Mesendoderm (in vitro differentiated cells): ENCODE measurements around the gene PRMT3.
"Not testable (repeated sequence)": the region's sequence is repeated elsewhere in the genome, so short reads cannot be mapped to it uniquely, and the experiment has no call there.

Experiments used
- DNase-seq: peaks from one replicate; pipeline ENCODE4 v3.0.0; 2013
- H2AK5ac ChIP-seq: 2 replicates; pipeline ENCODE4 v1.6.1; 2013; ENCODE audit warnings: low read length, inconsistent platforms
- H2BK120ac ChIP-seq: 2 replicates; pipeline ENCODE4 v1.6.1; 2013; ENCODE audit warnings: low read depth, mild to moderate bottlenecking, low read length, moderate library complexity, mixed read lengths
- H2BK15ac ChIP-seq: replicated peaks from 2 replicates; pipeline ENCODE4 v1.6.1; 2013; ENCODE audit warnings: low read depth, mild to moderate bottlenecking, moderate library complexity
- H2BK5ac ChIP-seq: 2 replicates; pipeline ENCODE4 v1.6.1; 2013; ENCODE audit warnings: low read length, inconsistent platforms
- H3K18ac ChIP-seq: 2 replicates; pipeline ENCODE4 v1.6.1; 2013; ENCODE audit warnings: mild to moderate bottlenecking, low read length, mixed read lengths
- H3K23ac ChIP-seq: one replicate; pipeline ENCODE4 v1.6.1; 2013; ENCODE audit warnings: low read length
- H3K27ac ChIP-seq: 2 replicates; pipeline ENCODE4 v1.5.1; 2013; ENCODE audit warnings: low read depth, mild to moderate bottlenecking, inconsistent platforms, low read length, moderate library complexity
- H3K27me3 ChIP-seq: 2 replicates; pipeline ENCODE4 v1.6.1; 2013; ENCODE audit warnings: low read length, control low read depth, mild to moderate bottlenecking, inconsistent platforms; ENCODE audit not compliant: insufficient read depth, poor library complexity
- H3K36me3 ChIP-seq: 2 replicates; pipeline ENCODE4 v1.6.1; 2013; ENCODE audit warnings: low read length, inconsistent platforms; ENCODE audit not compliant: control insufficient read depth, insufficient read depth
- H3K4ac ChIP-seq: one replicate; pipeline ENCODE4 v1.6.1; 2013; ENCODE audit warnings: low read depth, mild to moderate bottlenecking, low read length, moderate library complexity
- H3K4me1 ChIP-seq: 2 replicates; pipeline ENCODE4 v1.6.1; 2013; ENCODE audit warnings: low read depth, low read length, inconsistent platforms; ENCODE audit not compliant: control insufficient read depth
- H3K4me2 ChIP-seq: 2 replicates; pipeline ENCODE4 v1.6.1; 2013; ENCODE audit warnings: low read length
- H3K4me3 ChIP-seq: 2 replicates; pipeline ENCODE4 v1.5.1; 2013; ENCODE audit warnings: mild to moderate bottlenecking, low read length
- H3K56ac ChIP-seq: one replicate; pipeline ENCODE4 v1.6.1; 2013; ENCODE audit warnings: low read length
- H3K79me1 ChIP-seq: 2 replicates; pipeline ENCODE4 v1.6.1; 2013; ENCODE audit warnings: low read length, inconsistent platforms
- H3K79me2 ChIP-seq: 2 replicates; pipeline ENCODE4 v1.6.1; 2013; ENCODE audit warnings: mild to moderate bottlenecking, low read length; ENCODE audit not compliant: control insufficient read depth, insufficient read depth
- H3K9ac ChIP-seq: 2 replicates; pipeline ENCODE4 v1.6.1; 2013; ENCODE audit warnings: low read length, inconsistent platforms
- H4K5ac ChIP-seq: one replicate; pipeline ENCODE4 v1.6.1; 2013; ENCODE audit warnings: low read length
- H4K8ac ChIP-seq: one replicate; pipeline ENCODE4 v1.6.1; 2013; ENCODE audit warnings: low read depth, mild to moderate bottlenecking, control low read depth, low read length, moderate library complexity
- WGBS: extraction: QIAGEN DNeasy Blood & Tissue Kit; methylation state at CpG from one replicate; pipeline ENCODE4 v1.1.7; 2013; ENCODE audit warnings: low lambda C conversion rate, missing lambda C conversion rate; ENCODE audit not compliant: insufficient coverage; ENCODE audit errors: extremely low coverage; 5-methylcytosine and 5-hydroxymethylcytosine counted together

The PRMT3 gene

GRCh38 chr11:20471929-20472328 is 84.4 kb downstream of the PRMT3 start:
- H2BK15ac ChIP-seq, H3K27me3 ChIP-seq, DNase-seq, H3K27ac ChIP-seq, H4K8ac ChIP-seq, H2BK5ac ChIP-seq, H2AK5ac ChIP-seq, H3K4me3 ChIP-seq, H3K79me1 ChIP-seq, H4K5ac ChIP-seq, H3K36me3 ChIP-seq, H3K23ac ChIP-seq, H3K4me2 ChIP-seq, H3K56ac ChIP-seq, H3K4ac ChIP-seq, H3K79me2 ChIP-seq, H3K18ac ChIP-seq, H3K4me1 ChIP-seq, H3K9ac ChIP-seq, H2BK120ac ChIP-seq: not testable (repeated sequence)

- no peaks in the 10 kb centered on the region for H3K79me2 ChIP-seq
- H4K5ac ChIP-seq, result no peak overlapping the region
- H3K27ac ChIP-seq, result no peak overlapping the region
- H3K4me1 ChIP-seq, result no peaks in the 10 kb centered on the region
- H2BK120ac ChIP-seq, result no peak overlapping the region
- no peaks in the 10 kb centered on the region for H3K36me3 ChIP-seq
- H2BK5ac ChIP-seq, result no peak overlapping the region
- H2AK5ac ChIP-seq, result no peak overlapping the region
- H3K18ac ChIP-seq, result no peak overlapping the region
- no peaks in the 10 kb centered on the region for H3K27me3 ChIP-seq
- no peak overlapping the region for H4K8ac ChIP-seq
- no peak overlapping the region for H3K4ac ChIP-seq
- WGBS, result no CpG with 5 or more reads among the region's 7 CpGs
- no peak overlapping the region for H3K9ac ChIP-seq
- no peak overlapping the region for H3K4me2 ChIP-seq
- H3K56ac ChIP-seq, result no peak overlapping the region
- no peak overlapping the region for H2BK15ac ChIP-seq
- H3K4me3 ChIP-seq, result no peak overlapping the region
- no peak overlapping the region for H3K23ac ChIP-seq
- no peaks in the 10 kb centered on the region for H3K79me1 ChIP-seq
- peak; percentile 51 for DNase-seq
Measured at GRCh38 chr11:20474176-20474881, 86.8 kb downstream of the PRMT3 start.

GRCh38 chr11:20474882-20475517 is 87.5 kb downstream of the PRMT3 start:
- no peaks in the 10 kb centered on the region for H3K79me1 ChIP-seq
- no peaks in the 10 kb centered on the region for H3K27me3 ChIP-seq
- H3K4ac ChIP-seq, result no peak overlapping the region
- no peak overlapping the region for H4K5ac ChIP-seq
- no peak overlapping the region for H2BK15ac ChIP-seq
- H3K4me1 ChIP-seq, result no peaks in the 10 kb centered on the region
- H3K9ac ChIP-seq, result no peak overlapping the region
- no peak overlapping the region for H3K18ac ChIP-seq
- no peak overlapping the region for H4K8ac ChIP-seq
- no peak overlapping the region for H3K27ac ChIP-seq
- H2BK5ac ChIP-seq, result no peak overlapping the region
- H3K79me2 ChIP-seq, result no peaks in the 10 kb centered on the region
- no CpG with 5 or more reads among the region's 2 CpGs for WGBS
- no peaks in the 10 kb centered on the region for H3K36me3 ChIP-seq
- no peak overlapping the region for H2BK120ac ChIP-seq
- H3K23ac ChIP-seq, result no peak overlapping the region
- H3K56ac ChIP-seq, result no peak overlapping the region
- H3K4me3 ChIP-seq, result no peak overlapping the region
- H2AK5ac ChIP-seq, result no peak overlapping the region
- no peak for DNase-seq
- H3K4me2 ChIP-seq, result no peak overlapping the region

- H3K4me2 ChIP-seq, result no peak overlapping the region
- H3K4me3 ChIP-seq, result no peak overlapping the region
Measured at GRCh38 chr11:20477418-20478090, 90.0 kb downstream of the PRMT3 start.

GRCh38 chr11:20479513-20479912 is 92.0 kb downstream of the PRMT3 start:
- Histone ChIP-seq H4K5ac (no peak overlapping the region), H3K36me3 (no peaks in the 10 kb centered on the region), H3K23ac (no peak overlapping the region), H3K27ac (no peak overlapping the region), H3K9ac (no peak overlapping the region), H3K27me3 (no peaks in the 10 kb centered on the region), H2BK15ac (no peak overlapping the region), H3K4me3 (no peak overlapping the region), H3K4me1 (no peaks in the 10 kb centered on the region), H3K18ac (no peak overlapping the region), H3K4me2 (no peak overlapping the region), H3K79me2 (no peaks in the 10 kb centered on the region), H3K4ac (no peak overlapping the region), H3K79me1 (no peaks in the 10 kb centered on the region), H4K8ac (no peak overlapping the region), H3K56ac (no peak overlapping the region), H2AK5ac (no peak overlapping the region), H2BK120ac (no peak overlapping the region), H2BK5ac (no peak overlapping the region)
- WGBS, result 100% methylated on average over 1 of the region's 6 CpGs
- no peak for DNase-seq

More at GRCh38 chr11:20477418-20478090, 90.0 kb downstream of the PRMT3 start:
- peak; percentile 16 for DNase-seq
- H3K27ac ChIP-seq, result no peak overlapping the region
- no peak overlapping the region for H4K8ac ChIP-seq
- no peaks in the 10 kb centered on the region for H3K79me2 ChIP-seq
- no peak overlapping the region for H2BK5ac ChIP-seq
- no peak overlapping the region for H2BK120ac ChIP-seq
- H3K36me3 ChIP-seq, result no peaks in the 10 kb centered on the region
- H4K5ac ChIP-seq, result no peak overlapping the region
- H3K9ac ChIP-seq, result no peak overlapping the region
- H2AK5ac ChIP-seq, result no peak overlapping the region
- no peak overlapping the region for H3K56ac ChIP-seq
- no peaks in the 10 kb centered on the region for H3K79me1 ChIP-seq
- H3K23ac ChIP-seq, result no peak overlapping the region
- no peak overlapping the region for H3K4ac ChIP-seq
- H3K4me1 ChIP-seq, result no peaks in the 10 kb centered on the region
- H2BK15ac ChIP-seq, result no peak overlapping the region
- no peaks in the 10 kb centered on the region for H3K27me3 ChIP-seq
- H3K18ac ChIP-seq, result no peak overlapping the region
- WGBS, result no CpG with 5 or more reads among the region's 7 CpGs
